GM11168 (cell line): Measurements from ENCODE around the gene SIGMAR1.

Experiments used
- in situ Hi-C: fragments of 300-500 bp; cut with MboI; formaldehyde crosslinking; loops from one replicate; pipeline ENCODE4 v1.12.0; 2022; ENCODE audit warnings: low sequenced_read_pairs; ENCODE audit not compliant: unreplicated experiment

SIGMAR1 gene

GRCh38 chr9:34607331-34607730 is 30.3 kb downstream of the SIGMAR1 start:
- in situ Hi-C loops, result loop anchor here (10.0 kb wide), 1 partner anchor 183 kb away; no protein-coding TSS in a partner anchor

GRCh38 chr9:34606905-34607304 is 30.7 kb downstream of the SIGMAR1 start:
- in situ Hi-C loops, result loop anchor here (10.0 kb wide), 1 partner anchor 182 kb away; no protein-coding TSS in a partner anchor

DNA sequence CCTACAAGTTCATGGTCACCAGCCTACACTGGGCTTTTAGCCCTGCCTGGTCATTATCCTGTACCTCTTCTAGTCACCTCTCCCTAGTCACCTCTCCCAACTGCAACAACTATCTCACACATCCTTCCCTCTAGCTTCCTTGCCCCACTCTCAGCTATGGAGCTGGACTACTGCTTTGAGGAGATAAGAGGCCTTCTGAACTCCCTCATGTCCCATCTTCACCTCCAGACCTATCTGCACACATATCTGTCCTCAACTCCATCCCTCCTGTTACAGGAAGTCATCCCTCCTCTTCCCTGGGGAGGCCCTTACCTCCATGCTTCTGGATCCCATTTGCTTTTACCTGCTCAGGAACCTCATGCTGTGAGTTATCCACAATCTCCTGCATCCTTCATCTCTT is 31.4 kb downstream of the SIGMAR1 start:
- in situ Hi-C loops, result loop anchor here (10.0 kb wide), 1 partner anchor 181 kb away; no protein-coding TSS in a partner anchor

GRCh38 chr9:34603610-34604231 is 33.9 kb downstream of the SIGMAR1 start:
- in situ Hi-C loops, result loop anchor here (10.0 kb wide), 1 partner anchor 179 kb away; no protein-coding TSS in a partner anchor

GRCh38 chr9:34601937-34602573 is 35.5 kb downstream of the SIGMAR1 start:
- in situ Hi-C loops, result loop anchor here (10.0 kb wide), 1 partner anchor 177 kb away; no protein-coding TSS in a partner anchor

DNA sequence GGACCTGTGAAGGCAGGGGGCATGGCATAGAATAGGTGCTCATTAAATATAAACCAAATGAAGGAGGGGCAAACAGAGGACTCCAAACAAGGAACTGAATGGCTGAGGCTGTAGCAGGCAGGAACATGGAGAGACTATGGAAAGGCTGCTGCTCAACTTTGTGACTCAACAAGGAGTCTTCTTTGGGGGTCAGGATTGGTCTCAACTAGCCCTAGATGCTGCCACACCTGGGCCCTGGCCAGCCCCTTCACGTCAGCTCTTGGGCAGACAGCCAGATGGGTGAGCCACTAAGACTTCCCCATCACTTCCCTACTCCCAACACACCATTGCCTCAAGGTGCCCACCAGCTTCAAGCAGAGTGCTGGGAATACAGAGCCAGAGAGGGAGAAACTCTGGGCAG is 36.7 kb downstream of the SIGMAR1 start:
- in situ Hi-C loops, result loop anchor here (10.0 kb wide), 1 partner anchor 176 kb away; no protein-coding TSS in a partner anchor

- in situ Hi-C loops, result loop anchor here (5.0 kb wide), 1 partner anchor 47 kb away; no protein-coding TSS in a partner anchor
These were observed 38.0 kb downstream of the SIGMAR1 start for GRCh38 chr9:34599546-34599945.

- in situ Hi-C loops, result no loop called here
These were observed 43.4 kb downstream of the SIGMAR1 start for GRCh38 chr9:34594177-34594576.

DNA sequence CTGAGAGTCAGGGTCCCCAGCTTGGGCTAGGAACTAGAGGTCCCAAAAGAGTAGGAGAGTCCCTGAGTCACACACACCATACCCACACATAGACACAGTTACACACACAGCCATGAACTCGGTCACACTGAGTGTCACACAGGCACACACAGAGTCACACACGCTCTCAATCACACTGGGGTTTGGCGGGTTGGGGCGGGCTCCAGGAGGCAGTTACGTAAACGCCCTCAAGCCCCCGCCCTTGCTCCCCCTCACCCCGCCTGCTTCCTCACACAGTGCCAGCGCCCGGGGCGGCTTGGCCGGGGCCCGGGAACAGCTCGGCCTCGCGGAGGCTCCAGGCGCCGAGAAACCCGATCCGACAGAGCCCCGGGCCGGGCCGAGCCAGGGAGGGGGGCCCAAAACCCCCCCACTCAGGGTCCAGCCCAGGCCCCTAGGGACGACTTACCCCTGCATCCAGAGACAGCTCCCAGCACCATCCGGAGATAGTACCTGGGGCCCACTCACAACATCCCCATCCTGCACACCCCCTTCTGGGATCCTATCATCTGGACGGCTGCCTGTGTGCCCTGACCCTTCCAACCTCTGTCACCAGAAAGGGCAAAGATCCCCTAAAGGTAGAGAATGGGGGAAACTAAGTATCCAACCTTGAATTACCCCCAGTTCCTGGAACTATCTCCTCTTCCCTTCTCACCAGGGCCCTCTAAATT is 44.5 kb downstream of the SIGMAR1 start:
- in situ Hi-C loops, result no loop called here

DNA sequence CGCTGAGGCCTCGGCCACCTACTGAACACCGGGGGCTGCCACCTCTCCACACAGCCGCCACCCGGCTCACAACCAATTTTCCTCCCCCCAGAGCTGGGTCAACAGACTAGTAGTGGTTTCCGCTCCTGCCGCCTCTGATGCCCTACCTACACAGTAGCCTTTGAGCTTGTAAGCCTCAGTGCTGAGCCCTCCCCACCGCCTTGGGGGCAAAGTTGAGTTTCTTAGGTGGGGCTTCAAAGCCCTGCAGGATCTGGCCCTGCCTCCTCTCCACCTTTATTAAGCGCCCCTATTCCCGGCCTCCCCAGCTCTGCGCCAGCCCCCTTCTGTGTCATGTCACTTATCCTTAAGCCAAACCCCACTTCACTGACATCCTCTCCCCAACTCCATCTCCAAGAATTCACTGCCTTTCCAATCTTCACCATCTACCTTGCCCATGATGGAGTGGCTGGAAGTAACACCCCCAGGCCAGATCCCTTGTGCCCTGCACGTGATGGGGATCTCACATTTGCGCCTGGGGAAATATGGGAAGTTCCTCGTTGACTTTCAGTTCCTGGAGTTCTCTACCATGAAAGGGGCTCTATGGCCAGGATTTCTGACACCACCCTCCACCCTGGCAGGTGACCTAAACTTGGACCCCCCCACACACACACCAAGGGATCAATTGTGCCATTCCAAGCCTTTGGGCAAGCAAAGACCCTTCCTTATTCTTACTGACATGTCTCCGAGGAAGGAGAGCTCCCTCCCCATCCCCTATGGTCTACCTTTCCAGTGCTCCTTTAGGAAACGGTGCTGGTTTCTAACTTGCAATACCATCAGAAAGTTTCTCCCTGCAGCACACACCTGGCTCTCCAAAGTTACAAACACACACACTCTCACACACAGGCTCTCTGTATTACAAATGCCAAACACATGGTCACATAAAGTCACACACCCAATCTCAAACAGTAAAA is 45.4 kb downstream of the SIGMAR1 start:
- in situ Hi-C loops, result no loop called here

- in situ Hi-C loops, result no loop called here
These were observed 46.2 kb downstream of the SIGMAR1 start for GRCh38 chr9:34591248-34591916.

- in situ Hi-C loops, result no loop called here
These were observed 47.0 kb downstream of the SIGMAR1 start for GRCh38 chr9:34590381-34591247.

- in situ Hi-C loops, result no loop called here
These were observed 47.8 kb downstream of the SIGMAR1 start, which contains the start of gene CNTFR for GRCh38 chr9:34589636-34590380. Gene CNTFR (minus strand): TSS chr9:34589724. CDS start chr9:34568981, 20,743 bp downstream.

GRCh38 chr9:34588671-34589635 is 48.6 kb downstream of the SIGMAR1 start:
- in situ Hi-C loops, result no loop called here

- in situ Hi-C loops, result no loop called here
These were observed 50.3 kb downstream of the SIGMAR1 start for GRCh38 chr9:34587271-34587670.

DNA sequence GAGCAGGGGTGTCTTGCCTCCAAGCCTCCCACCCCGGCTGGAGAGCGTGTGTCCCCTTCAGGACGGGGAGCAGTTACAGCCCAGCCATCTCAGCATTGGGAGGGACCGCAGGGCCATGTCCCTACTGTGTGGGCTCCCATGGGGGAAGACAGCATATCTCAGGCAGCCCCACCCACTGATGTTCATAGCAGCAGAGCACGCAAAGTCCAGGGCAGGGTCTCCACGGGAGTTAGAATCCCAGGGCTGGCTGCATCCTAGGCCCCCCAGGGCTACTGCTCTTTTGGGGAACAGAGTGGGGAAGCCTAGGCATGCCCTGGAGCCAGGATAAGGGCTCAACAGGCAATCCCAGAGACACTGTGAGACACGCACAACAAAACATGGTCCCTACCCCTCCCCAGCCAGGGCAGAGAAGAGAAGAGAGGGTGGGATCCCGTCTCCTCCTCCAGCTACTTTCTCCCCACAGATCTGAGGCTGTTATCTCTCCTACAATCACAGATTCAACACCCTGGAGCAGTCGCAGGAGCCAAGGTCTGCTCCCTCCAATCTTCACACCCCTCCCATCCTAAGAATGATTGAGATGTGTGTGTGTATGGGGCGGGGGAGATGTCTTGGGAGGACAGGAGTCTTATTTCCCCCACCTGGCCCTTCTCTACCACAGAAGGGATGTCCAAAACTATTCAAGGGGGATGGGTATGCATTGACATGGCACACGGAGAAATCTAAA is 51.5 kb downstream of the SIGMAR1 start:
- in situ Hi-C loops, result no loop called here
